GM23248 (cell line): Measurements from ENCODE around the gene STAT4.

Source experiments
- EZH2 ChIP-seq: fragments of 200-600 bp; sonication (generic); IDR thresholded peaks from 2 replicates; pipeline ENCODE4 v1.6.1; 2018; ENCODE audit warnings: antibody characterized with exemption, mild to moderate bottlenecking; ENCODE audit not compliant: insufficient read depth, poor library complexity, severe bottlenecking
- EZH2phosphoT487 ChIP-seq: fragments of 200-600 bp; sonication (generic); IDR thresholded peaks from 2 replicates; pipeline ENCODE4 v1.6.1; 2018; ENCODE audit warnings: antibody characterized with exemption, moderate library complexity, mild to moderate bottlenecking, low read depth; ENCODE audit not compliant: insufficient read depth

DNA sequence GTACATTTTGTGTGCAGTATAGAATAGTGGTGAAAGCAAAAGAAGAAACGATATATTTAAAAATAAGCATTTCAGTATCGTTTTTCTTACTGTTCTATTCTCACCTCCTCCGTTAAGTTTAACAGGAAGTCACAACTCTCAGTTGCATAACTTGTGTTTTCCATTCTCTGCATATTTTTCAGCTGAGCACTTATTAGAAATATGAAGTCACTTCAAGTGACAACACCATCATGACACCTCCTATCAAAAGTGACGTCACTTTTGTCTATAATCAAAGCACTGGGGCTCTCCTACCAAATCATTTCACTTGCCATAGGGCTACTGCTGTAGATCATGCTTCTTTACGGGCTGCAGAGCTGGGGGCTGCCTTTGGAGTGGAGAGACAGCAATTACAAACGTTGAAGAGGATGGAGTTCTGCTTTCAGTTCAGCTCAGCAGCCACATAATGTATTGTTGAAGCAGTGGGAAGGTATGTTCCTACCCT is 36.3 kb downstream of the STAT4 start:
- TF ChIP-seq EZH2phosphoT487 = no peak
- no peak for TF ChIP-seq EZH2
